WTC11 (cell line): ENCODE data around the gene TAC4.

Source experiments
- CTCF ChIP-seq: fragments of 200-600 bp; IDR thresholded peaks from 2 replicates; pipeline ENCODE4 v1.8.0; 2022; ENCODE audit warnings: antibody characterized with exemption
- ESRRA ChIP-seq: sonication (generic); formaldehyde crosslinking; IDR thresholded peaks from 2 replicates; pipeline ENCODE4 v1.8.1; 2022; ENCODE audit warnings: mild to moderate bottlenecking, missing genetic modification reagents, borderline replicate concordance
- ETV6 ChIP-seq: sonication (generic); formaldehyde crosslinking; IDR thresholded peaks from 2 replicates; pipeline ENCODE4 v1.8.1; 2022; ENCODE audit warnings: mild to moderate bottlenecking, missing genetic modification reagents
- HMGA2 ChIP-seq: fragments of 250-450 bp; sonication (Bioruptor Pico); IDR thresholded peaks from 2 replicates; pipeline ENCODE4 v1.4.0; 2021; ENCODE audit warnings: mild to moderate bottlenecking, moderate library complexity
- MYBL2 ChIP-seq: sonication (generic); formaldehyde crosslinking; IDR thresholded peaks from 2 replicates; pipeline ENCODE4 v1.8.1; 2023; ENCODE audit warnings: mild to moderate bottlenecking, moderate library complexity, missing genetic modification reagents
- NFYB ChIP-seq: sonication (generic); formaldehyde crosslinking; conservative IDR thresholded peaks from 2 replicates; pipeline ENCODE4 v1.8.0; 2022; ENCODE audit warnings: low read depth, missing genetic modification reagents
- ZNF423 ChIP-seq: fragments of 250-450 bp; sonication (Bioruptor Pico); IDR thresholded peaks from 2 replicates; pipeline ENCODE4 v2.1.2; 2022; ENCODE audit warnings: mild to moderate bottlenecking, moderate library complexity

- TF ChIP-seq CTCF (no peak), ETV6 (CRISPR knock-in tag) (no peak), ZNF423 (CRISPR knock-in tag) (no peak), HMGA2 (CRISPR knock-in tag) (no peak), NFYB (CRISPR knock-in tag) (no peak), MYBL2 (no peak), ESRRA (CRISPR knock-in tag) (no peak)
Observed at GRCh38 chr17:49841548-49841947, 6.3 kb downstream of the TAC4 start.
